ENCODE results near the gene BCAT1. TPM values are rescaled to one million over a fixed set of nuclear protein-coding genes. Genes with fewer than 3 reads are reported as not detected.

BCAT1 gene
- total RNA-seq, 4 donors from 2014 or later: 11.4 to 39.3 (median 18.0) TPM

DNA sequence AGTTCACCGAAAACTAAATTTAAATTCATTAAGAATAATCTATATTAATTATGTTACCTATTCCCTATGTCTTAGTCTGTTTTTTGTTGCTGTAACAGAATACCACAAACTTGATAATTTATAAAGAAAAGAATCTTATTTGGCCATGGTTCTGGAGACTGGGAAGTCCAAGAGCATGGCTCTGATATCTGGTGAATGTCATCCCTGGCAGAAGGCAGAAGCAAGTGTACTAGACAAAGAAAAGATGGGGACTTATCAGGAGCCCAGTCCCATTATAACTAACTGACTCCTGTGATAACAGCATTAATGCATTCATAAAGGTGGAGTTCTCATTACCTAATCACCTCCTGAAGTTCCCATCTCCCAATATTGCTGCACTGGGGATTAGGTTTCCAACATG lies 33.3 kb upstream of the BCAT1 start:
- no peaks in the 10 kb centered on the region for H3K4me1 ChIP-seq
- TF ChIP-seq POLR2A (IDR thresholded peaks at IDR 0.05): no peak
- TF ChIP-seq EP300 (IDR thresholded peaks at IDR 0.05): no peak
- TF ChIP-seq CTCF (IDR thresholded peaks at IDR 0.05): no peak
- TF ChIP-seq POLR2AphosphoS5 (IDR thresholded peaks at IDR 0.05): no peak
- WGBS, 2 donors (ENCODE audit: low coverage in 1 of 2): 93 to 100% methylated on average over 1 of the region's 1 CpG
- H3K4me3 ChIP-seq: no peak overlapping the region
- H3K36me3 ChIP-seq: no peaks in the 10 kb centered on the region
- no peaks in the 10 kb centered on the region for H3K27me3 ChIP-seq
- H3K9me3 ChIP-seq: peaks cover 0 to 25% (median 0%) of the 10 kb centered on the region in 3 donors
- H3K27ac ChIP-seq: no peak overlapping the region
- no peak for ATAC-seq

- WGBS, 2 donors (ENCODE audit: low coverage in 1 of 2): 73 to 78% methylated on average over 8 of the region's 8 CpGs
- Histone ChIP-seq H3K27me3 (no peaks in the 10 kb centered on the region), H3K36me3 (no peaks in the 10 kb centered on the region), H3K9me3 (peaks cover 0 to 25% (median 0%) of the 10 kb centered on the region in 3 donors), H3K27ac (no peak overlapping the region), H3K4me3 (no peak overlapping the region), H3K4me1 (no peaks in the 10 kb centered on the region)
- ATAC-seq: no peak
- no peak for TF ChIP-seq CTCF (IDR thresholded peaks at IDR 0.05)
- TF ChIP-seq POLR2A (IDR thresholded peaks at IDR 0.05): no peak
- no peak for TF ChIP-seq POLR2AphosphoS5 (IDR thresholded peaks at IDR 0.05)
- TF ChIP-seq EP300 (IDR thresholded peaks at IDR 0.05): no peak
These were observed 31.3 kb upstream of the BCAT1 start for GRCh38 chr12:24979976-24980730.

DNA sequence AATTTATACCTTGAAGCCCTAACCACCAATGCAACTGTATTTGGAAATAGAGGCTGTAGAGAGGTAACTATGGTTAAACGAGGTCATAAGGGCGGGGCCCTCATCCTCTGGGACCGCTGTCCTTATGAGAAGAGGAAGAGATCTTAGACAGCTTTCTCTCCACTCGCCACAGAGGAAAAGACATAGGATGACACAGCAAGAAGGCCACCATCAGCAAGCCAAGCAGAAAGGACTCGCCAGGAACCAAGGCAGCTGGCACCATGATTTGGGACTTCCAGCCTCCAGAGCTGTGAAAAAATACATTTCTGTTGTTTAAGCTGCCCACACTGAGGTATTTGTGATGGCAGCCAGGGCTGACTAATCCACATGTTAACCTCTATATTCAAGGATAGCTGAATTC lies 30.4 kb upstream of the BCAT1 start:
- 64 to 90% methylated on average over 2 to 3 of the region's 5 CpGs for WGBS, 2 donors (ENCODE audit: low coverage in 1 of 2)
- Histone ChIP-seq H3K9me3 (peaks cover 0 to 24% (median 0%) of the 10 kb centered on the region in 3 donors), H3K4me1 (no peaks in the 10 kb centered on the region), H3K27me3 (no peaks in the 10 kb centered on the region), H3K36me3 (no peaks in the 10 kb centered on the region), H3K27ac (no peak overlapping the region), H3K4me3 (no peak overlapping the region)
- ATAC-seq: peak; percentile 48
- TF ChIP-seq EP300 (IDR thresholded peaks at IDR 0.05) (no peak), CTCF (IDR thresholded peaks at IDR 0.05) (no peak), POLR2A (IDR thresholded peaks at IDR 0.05) (no peak), POLR2AphosphoS5 (IDR thresholded peaks at IDR 0.05) (no peak)

DNA sequence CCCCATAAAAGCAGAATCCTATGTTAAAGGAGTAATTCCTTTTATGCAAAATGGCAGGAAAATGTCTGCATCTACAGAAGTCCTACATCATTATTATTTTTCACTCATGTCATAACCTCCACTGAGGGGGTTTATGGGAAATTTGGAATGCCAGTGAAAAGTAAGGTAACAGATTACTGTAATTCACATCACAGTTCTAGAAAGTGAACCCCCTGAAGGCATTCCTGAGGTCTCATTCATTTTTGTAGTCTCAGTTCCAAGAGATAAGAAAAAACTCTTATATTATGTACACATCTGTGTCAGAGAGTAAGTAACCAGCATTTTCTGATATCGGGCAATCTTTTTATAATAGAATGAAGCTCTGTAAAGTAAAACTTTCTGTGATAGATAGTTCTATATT lies 28.8 kb upstream of the BCAT1 start:
- H3K9me3 ChIP-seq: peaks cover 0 to 8% (median 0%) of the 10 kb centered on the region in 3 donors
- H3K27ac ChIP-seq: no peak overlapping the region
- H3K4me3 ChIP-seq: no peak overlapping the region
- no peaks in the 10 kb centered on the region for H3K36me3 ChIP-seq
- no peaks in the 10 kb centered on the region for H3K27me3 ChIP-seq
- WGBS, 2 donors (ENCODE audit: low coverage in 1 of 2): 44 to 67% methylated on average over 1 of the region's 1 CpG
- H3K4me1 ChIP-seq: no peaks in the 10 kb centered on the region
- ATAC-seq: no peak
- no peak for TF ChIP-seq POLR2AphosphoS5 (IDR thresholded peaks at IDR 0.05)
- TF ChIP-seq CTCF (IDR thresholded peaks at IDR 0.05): no peak
- TF ChIP-seq POLR2A (IDR thresholded peaks at IDR 0.05): no peak
- TF ChIP-seq EP300 (IDR thresholded peaks at IDR 0.05): no peak

DNA sequence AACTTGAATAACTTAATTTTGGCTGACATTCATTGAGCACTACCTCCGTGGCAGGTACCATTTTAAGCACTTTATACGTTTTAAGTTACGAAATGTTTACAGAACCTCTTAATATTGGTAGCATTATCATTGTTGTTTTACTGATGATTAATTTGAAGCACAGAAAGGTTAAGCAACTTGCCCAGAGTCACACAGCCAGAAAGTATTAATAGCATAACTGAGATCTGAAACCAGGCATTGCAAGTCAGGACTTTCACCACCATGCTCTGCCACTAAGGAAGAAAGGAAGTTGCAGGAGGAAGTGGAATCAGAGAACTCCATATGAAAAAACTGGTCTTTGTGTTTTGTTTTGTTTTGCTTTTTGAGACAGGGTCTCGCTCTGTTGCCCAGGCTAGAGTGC lies 28.2 kb upstream of the BCAT1 start:
- no peak for ATAC-seq
- Histone ChIP-seq H3K27me3 (no peaks in the 10 kb centered on the region), H3K9me3 (peaks cover 0 to 1% (median 0%) of the 10 kb centered on the region in 3 donors), H3K36me3 (no peaks in the 10 kb centered on the region), H3K4me1 (no peaks in the 10 kb centered on the region), H3K27ac (no peak overlapping the region), H3K4me3 (no peak overlapping the region)
- TF ChIP-seq EP300 (IDR thresholded peaks at IDR 0.05) (no peak), POLR2A (IDR thresholded peaks at IDR 0.05) (no peak), CTCF (IDR thresholded peaks at IDR 0.05) (no peak), POLR2AphosphoS5 (IDR thresholded peaks at IDR 0.05) (no peak)
- WGBS, 2 donors (ENCODE audit: low coverage in 1 of 2): 43 to 56% methylated on average over 4 of the region's 4 CpGs
